Activated B cell treated with CpG ODN at 0.5 μM for 24 hours (primary cell): Measurements from ENCODE around the gene FAM210A. TPM values are rescaled to one million over a fixed set of nuclear protein-coding genes. Genes with fewer than 3 reads are reported as not detected.

Source experiments
- ATAC-seq: fragments of 200-7000 bp; cut with Tn5 transposase; one replicate; pipeline ENCODE4 v1.10.0; 2021; ENCODE audit warnings: low read depth, mild to moderate bottlenecking, moderate library complexity
- CTCF ChIA-PET: fragments of 350-600 bp; sonication (Branson Sonifier 250); formaldehyde crosslinking; loops from one replicate; lab custom pipeline; 2021; ENCODE audit warnings: antibody characterized with exemption; lab: Charles Lee
- POLR2A ChIA-PET: fragments of 350-600 bp; sonication (Branson Sonifier 250); formaldehyde crosslinking; loops from one replicate; lab custom pipeline; 2021; ENCODE audit warnings: antibody characterized with exemption; lab: Charles Lee
- DNase-seq: peaks from one replicate; pipeline ENCODE4 v3.0.0; 2022
- H3K27ac Mint-ChIP-seq: one replicate; pipeline ENCODE4 v1.8.0; 2020; ENCODE audit warnings: mixed read lengths
- H3K27me3 Mint-ChIP-seq: one replicate; pipeline ENCODE4 v1.8.0; 2021; ENCODE audit warnings: mixed read lengths
- H3K36me3 Mint-ChIP-seq: one replicate; pipeline ENCODE4 v1.8.0; 2021; ENCODE audit warnings: low read depth, mixed read lengths
- H3K4me1 Mint-ChIP-seq: one replicate; pipeline ENCODE4 v1.8.0; 2021; ENCODE audit warnings: mixed read lengths
- H3K4me3 Mint-ChIP-seq: one replicate; pipeline ENCODE4 v1.8.0; 2020; ENCODE audit warnings: mild to moderate bottlenecking, mixed read lengths
- H3K9me3 Mint-ChIP-seq: one replicate; pipeline ENCODE4 v1.8.0; 2020; ENCODE audit warnings: mixed read lengths
- intact Hi-C: fragments of 100-400 bp; cut with micrococcal nuclease; formaldehyde crosslinking; loops from one replicate; pipeline ENCODE4 v1.15.1; 2024
- total RNA-seq: library from RNA; stranded (reverse); gene quantifications from 2 replicates; pipeline ENCODE4 v1.2.3, GENCODE V29; 2022
- TF ChIP-seq, protein P1 (sequence below): fragments of 200-600 bp; IDR thresholded peaks from one replicate; pipeline ENCODE4 v1.8.0; 2022; ENCODE audit warnings: antibody characterized with exemption, mild to moderate bottlenecking

Gene FAM210A
- total RNA-seq, 1 donor from 2014 or later, result 12.6 TPM

DNA sequence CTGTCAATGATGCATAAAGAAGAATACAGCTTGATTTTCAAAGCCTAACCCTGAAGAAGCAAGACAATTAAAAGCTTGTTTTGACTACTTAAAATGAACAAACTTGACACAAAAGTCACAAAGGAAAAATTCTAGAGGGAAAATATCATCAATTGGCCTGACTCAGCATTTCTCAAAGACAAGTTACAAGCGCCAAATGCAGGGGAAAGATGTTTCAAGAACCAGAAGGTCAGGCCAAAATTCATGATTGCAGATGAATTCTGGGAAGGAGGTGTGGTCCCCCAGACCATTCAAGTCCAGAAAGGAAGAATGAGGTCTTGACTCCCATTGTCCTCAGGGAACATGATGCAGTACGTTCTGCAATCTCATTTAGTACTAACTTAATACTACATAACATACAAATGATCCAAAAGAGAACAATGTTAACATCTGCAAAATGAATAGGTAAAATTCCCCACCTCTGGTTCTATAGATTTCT, 64.5 kb downstream of the FAM210A start:
- no peak for ATAC-seq
- no peak overlapping the region for H3K4me3 Mint-ChIP-seq
- TF ChIP-seq, protein P1, sequence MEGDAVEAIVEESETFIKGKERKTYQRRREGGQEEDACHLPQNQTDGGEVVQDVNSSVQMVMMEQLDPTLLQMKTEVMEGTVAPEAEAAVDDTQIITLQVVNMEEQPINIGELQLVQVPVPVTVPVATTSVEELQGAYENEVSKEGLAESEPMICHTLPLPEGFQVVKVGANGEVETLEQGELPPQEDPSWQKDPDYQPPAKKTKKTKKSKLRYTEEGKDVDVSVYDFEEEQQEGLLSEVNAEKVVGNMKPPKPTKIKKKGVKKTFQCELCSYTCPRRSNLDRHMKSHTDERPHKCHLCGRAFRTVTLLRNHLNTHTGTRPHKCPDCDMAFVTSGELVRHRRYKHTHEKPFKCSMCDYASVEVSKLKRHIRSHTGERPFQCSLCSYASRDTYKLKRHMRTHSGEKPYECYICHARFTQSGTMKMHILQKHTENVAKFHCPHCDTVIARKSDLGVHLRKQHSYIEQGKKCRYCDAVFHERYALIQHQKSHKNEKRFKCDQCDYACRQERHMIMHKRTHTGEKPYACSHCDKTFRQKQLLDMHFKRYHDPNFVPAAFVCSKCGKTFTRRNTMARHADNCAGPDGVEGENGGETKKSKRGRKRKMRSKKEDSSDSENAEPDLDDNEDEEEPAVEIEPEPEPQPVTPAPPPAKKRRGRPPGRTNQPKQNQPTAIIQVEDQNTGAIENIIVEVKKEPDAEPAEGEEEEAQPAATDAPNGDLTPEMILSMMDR, result no peak
- no peaks in the 10 kb centered on the region for H3K4me1 Mint-ChIP-seq
- intact Hi-C loops, result no loop called here
- no peaks in the 10 kb centered on the region for H3K9me3 Mint-ChIP-seq
- no peaks in the 10 kb centered on the region for H3K27me3 Mint-ChIP-seq
- peaks cover 40% of the 10 kb centered on the region for H3K36me3 Mint-ChIP-seq
- DNase-seq, result no peak
- ChIA-PET CTCF (no interaction called here), POLR2A (no interaction called here)
- H3K27ac Mint-ChIP-seq, result no peak overlapping the region

DNA sequence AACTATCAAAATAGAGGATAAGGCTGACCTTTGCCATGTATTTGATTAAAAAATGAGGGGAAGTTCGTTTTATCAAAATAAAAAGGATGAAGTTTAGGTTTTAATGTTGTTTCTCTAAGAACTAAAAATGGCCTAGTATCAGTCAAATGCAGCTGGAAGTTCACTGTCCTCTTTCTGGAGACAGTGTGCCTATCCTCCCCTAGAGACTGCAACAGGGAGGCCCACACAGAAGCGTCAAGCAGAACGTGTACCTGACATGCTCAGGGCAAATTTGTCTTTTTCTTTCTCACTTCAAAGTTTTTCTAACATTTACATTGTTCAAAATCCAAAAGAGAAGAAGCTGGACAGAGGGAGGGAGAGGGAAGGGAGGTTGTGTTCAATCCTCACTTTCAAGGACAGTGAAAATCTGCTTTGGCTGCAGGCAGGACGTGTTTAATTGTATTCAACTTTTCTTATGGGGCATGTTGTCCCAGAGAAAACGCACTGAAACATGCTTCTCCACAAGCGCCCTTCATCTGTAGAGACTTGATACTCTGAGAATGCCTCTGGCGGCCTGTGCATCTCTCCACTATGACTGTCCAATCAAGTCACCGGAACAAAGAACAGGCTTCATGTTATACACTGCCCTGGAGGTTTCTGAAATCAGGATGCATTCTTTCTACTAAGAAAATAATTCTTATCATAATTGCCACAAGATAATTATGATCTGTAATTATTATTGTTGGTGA, 65.1 kb downstream of the FAM210A start:
- TF ChIP-seq, protein P1, result no peak
- no peak for DNase-seq
- no peaks in the 10 kb centered on the region for H3K9me3 Mint-ChIP-seq
- peaks cover 34% of the 10 kb centered on the region for H3K36me3 Mint-ChIP-seq
- H3K4me3 Mint-ChIP-seq, result no peak overlapping the region
- intact Hi-C loops, result no loop called here
- ATAC-seq, result no peak
- ChIA-PET CTCF (no interaction called here), POLR2A (no interaction called here)
- H3K27ac Mint-ChIP-seq, result peak overlapping the region; percentile 19
- no peaks in the 10 kb centered on the region for H3K27me3 Mint-ChIP-seq
- H3K4me1 Mint-ChIP-seq, result no peaks in the 10 kb centered on the region

DNA sequence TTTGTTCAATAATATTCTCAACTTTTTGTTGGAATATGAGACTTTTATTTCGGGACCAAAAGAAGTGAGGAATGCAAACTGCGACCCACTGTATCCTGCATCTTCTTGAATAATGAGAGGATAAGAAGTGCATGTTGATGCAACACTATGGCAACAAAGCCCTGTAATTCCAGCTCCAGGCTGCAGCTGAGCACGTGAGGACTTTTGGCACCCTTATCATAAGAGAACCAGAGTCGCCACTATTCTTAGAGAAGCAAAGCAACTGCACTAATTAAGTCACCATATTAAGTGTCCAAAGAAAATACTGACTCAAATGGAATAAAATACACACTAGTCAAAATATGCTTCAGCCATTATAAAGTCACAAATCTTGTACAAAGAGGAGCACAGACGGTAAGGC, 65.8 kb downstream of the FAM210A start:
- H3K4me3 Mint-ChIP-seq, result no peak overlapping the region

DNA sequence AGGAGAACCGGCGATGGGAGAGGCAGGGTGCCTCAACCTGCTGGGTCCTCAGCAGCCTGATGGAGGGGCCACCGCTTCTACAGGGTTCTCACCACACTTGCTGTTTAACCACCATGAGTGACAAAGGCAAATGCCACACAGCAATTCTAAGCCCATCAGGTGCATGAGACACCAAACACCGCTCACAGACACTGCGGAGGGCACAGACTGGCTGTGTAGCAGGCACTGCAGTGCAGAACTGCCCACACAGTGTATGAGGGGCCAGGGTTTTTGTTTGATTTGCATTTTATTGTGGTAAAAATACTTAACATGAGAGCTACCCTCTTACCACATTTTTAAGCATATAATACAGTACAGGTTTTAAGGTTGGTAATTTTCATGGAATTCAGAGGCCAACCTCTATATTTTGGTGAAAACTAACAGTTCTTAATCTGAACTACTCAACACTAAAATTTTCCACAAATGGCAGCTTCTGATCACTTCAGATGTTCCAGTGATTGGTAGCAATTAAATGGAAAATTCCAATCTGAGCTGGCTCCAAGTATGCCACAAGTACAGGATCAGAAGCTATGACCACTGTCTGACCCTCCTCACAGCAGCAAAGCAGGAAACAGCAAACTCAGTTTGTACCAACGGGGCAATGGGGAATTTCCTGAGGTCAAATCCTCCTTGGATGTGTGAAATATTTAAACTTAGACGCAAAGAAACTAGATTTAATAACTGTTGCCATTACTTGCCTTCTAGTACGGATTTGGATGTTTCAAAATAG, 67.7 kb downstream of the FAM210A start:
- H3K27me3 Mint-ChIP-seq, result no peaks in the 10 kb centered on the region
- H3K4me1 Mint-ChIP-seq, result no peaks in the 10 kb centered on the region
- CTCF ChIA-PET, result no interaction called here
- H3K4me3 Mint-ChIP-seq, result no peak overlapping the region
- POLR2A ChIA-PET, result no interaction called here
- ATAC-seq (no peak), DNase-seq (no peak)
- TF ChIP-seq, protein P1, result no peak
- no peak overlapping the region for H3K27ac Mint-ChIP-seq
- intact Hi-C loops, result no loop called here
- H3K36me3 Mint-ChIP-seq, result peaks cover 19% of the 10 kb centered on the region
- no peaks in the 10 kb centered on the region for H3K9me3 Mint-ChIP-seq

More for the DNA sequence above, 65.8 kb downstream of the FAM210A start:
- intact Hi-C loops, result no loop called here
- TF ChIP-seq, protein P1, result no peak
- CTCF ChIA-PET, result no interaction called here
- H3K36me3 Mint-ChIP-seq, result peaks cover 34% of the 10 kb centered on the region
- H3K27ac Mint-ChIP-seq, result no peak overlapping the region
- H3K9me3 Mint-ChIP-seq, result no peaks in the 10 kb centered on the region
- no peaks in the 10 kb centered on the region for H3K4me1 Mint-ChIP-seq
- no peak for DNase-seq
- POLR2A ChIA-PET, result no interaction called here
- no peak for ATAC-seq
- H3K27me3 Mint-ChIP-seq, result no peaks in the 10 kb centered on the region

DNA sequence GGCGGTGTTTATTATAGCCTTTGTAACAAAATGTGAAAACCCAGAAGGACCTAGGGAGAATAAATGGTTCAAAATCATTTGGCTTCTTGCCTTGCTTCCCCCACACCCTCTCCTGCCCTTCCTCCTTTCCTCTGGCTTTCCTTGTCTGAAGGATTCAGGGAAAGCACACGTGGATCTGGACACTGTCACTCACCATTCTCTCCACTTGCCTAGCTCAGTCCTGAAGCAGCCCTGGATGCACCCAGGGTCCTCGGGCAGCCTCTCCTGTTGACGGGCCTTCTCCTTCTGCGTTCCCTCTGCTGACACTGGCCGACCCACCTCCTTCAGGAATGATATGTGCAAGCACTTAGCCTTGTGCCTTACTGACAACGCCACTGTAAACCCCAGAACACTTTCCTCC, 68.4 kb downstream of the FAM210A start:
- no peaks in the 10 kb centered on the region for H3K27me3 Mint-ChIP-seq
- H3K4me1 Mint-ChIP-seq, result no peaks in the 10 kb centered on the region
- ATAC-seq (no peak), DNase-seq (no peak)
- peaks cover 15% of the 10 kb centered on the region for H3K36me3 Mint-ChIP-seq
- ChIA-PET POLR2A (no interaction called here), CTCF (no interaction called here)
- no peaks in the 10 kb centered on the region for H3K9me3 Mint-ChIP-seq
- H3K4me3 Mint-ChIP-seq, result no peak overlapping the region
- TF ChIP-seq, protein P1, result no peak
- H3K27ac Mint-ChIP-seq, result no peak overlapping the region
- intact Hi-C loops, result no loop called here
